HL-60 (cell line): ENCODE data around the gene MXRA7.
A peak's percentile ranks its signal among the peaks of the same experiment; 100 is the strongest.

Source experiments
- DNase-seq, 2 experiments: peaks; one replicate each; pipeline ENCODE4 v3.0.0-alpha.2; 2010 to 2020; ENCODE audit warnings: low read depth in 1 of 2, low spot score in 1 of 2
- H3K27ac ChIP-seq: fragments of 250-450 bp; sonication (Bioruptor Pico); replicated peaks from 2 replicates; pipeline ENCODE4 v1.5.1; 2020; ENCODE audit warnings: mild to moderate bottlenecking, moderate library complexity
- H3K27me3 ChIP-seq: fragments of 250-450 bp; sonication (Bioruptor Pico); 2 replicates; pipeline ENCODE4 v1.5.1; 2021; ENCODE audit warnings: mild to moderate bottlenecking, moderate library complexity; ENCODE audit not compliant: insufficient read depth, poor library complexity, severe bottlenecking
- H3K4me3 ChIP-seq: replicated peaks from 2 replicates; pipeline ENCODE4 v1.5.1; 2011; ENCODE audit warnings: mild to moderate bottlenecking, control low read depth, low read length; ENCODE audit not compliant: insufficient read depth
- GABPA ChIP-seq: IDR thresholded peaks from 2 replicates; pipeline ENCODE4 v1.6.1; 2012; ENCODE audit warnings: low read depth
- POLR2AphosphoS5 ChIP-seq: IDR thresholded peaks from 2 replicates; pipeline ENCODE4 v1.6.1; 2012; ENCODE audit warnings: low read depth
- REST ChIP-seq: IDR thresholded peaks from 2 replicates; pipeline ENCODE4 v1.6.1; 2012; ENCODE audit warnings: low read depth; ENCODE audit not compliant: insufficient replicate concordance
- SPI1 ChIP-seq: IDR thresholded peaks from 2 replicates; pipeline ENCODE4 v1.6.1; 2012; ENCODE audit warnings: low read depth, mild to moderate bottlenecking, borderline replicate concordance
- TF ChIP-seq, protein P1 (sequence below): IDR thresholded peaks from one replicate; pipeline ENCODE4 v1.5.1; 2011; ENCODE audit warnings: low read length, control low read depth, inconsistent platforms; ENCODE audit not compliant: insufficient read depth

MXRA7 gene

DNA sequence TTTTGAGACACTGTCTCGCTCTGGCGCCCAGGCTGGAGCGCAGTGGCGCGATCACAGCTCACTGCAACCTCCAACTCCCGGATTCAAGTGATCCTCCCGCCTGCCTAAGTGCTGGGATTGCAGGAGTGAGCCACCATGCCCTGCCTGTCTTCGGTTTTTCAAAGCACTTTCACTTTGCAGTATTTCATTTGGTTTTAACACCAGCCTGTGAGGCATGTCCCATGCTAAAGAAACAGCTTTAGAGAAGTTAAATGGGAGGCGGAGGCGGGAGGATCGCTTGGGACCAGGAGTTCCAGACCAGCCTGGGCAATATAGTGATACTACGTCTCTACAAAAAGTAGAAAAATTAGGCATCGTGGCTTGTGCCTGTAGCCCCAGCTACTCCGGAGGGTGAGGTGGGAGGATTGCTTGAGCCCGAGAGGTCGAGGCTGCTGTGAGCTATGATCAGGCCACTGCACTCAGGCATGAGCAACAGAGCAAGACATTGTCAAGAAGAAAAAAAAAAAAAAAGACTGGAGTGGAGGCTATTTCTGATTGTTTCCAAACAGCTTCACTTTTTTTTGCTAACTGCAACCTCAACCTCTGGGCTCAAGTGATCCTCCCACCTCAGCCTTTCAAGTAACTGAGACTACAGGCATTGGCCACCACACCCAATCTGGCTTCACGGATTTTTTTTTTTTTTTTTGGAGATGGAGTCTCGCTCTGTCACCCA lies 17.1 kb upstream of the MXRA7 start:
- Histone ChIP-seq H3K27me3 (no peaks in the 10 kb centered on the region), H3K27ac (peak overlapping the region; percentile 100), H3K4me3 (peak overlapping the region; percentile 82)
- TF ChIP-seq GABPA: no peak
- no peak for TF ChIP-seq REST
- no peak for TF ChIP-seq POLR2AphosphoS5
- TF ChIP-seq, protein P1, sequence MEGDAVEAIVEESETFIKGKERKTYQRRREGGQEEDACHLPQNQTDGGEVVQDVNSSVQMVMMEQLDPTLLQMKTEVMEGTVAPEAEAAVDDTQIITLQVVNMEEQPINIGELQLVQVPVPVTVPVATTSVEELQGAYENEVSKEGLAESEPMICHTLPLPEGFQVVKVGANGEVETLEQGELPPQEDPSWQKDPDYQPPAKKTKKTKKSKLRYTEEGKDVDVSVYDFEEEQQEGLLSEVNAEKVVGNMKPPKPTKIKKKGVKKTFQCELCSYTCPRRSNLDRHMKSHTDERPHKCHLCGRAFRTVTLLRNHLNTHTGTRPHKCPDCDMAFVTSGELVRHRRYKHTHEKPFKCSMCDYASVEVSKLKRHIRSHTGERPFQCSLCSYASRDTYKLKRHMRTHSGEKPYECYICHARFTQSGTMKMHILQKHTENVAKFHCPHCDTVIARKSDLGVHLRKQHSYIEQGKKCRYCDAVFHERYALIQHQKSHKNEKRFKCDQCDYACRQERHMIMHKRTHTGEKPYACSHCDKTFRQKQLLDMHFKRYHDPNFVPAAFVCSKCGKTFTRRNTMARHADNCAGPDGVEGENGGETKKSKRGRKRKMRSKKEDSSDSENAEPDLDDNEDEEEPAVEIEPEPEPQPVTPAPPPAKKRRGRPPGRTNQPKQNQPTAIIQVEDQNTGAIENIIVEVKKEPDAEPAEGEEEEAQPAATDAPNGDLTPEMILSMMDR: no peak
- TF ChIP-seq SPI1: no peak
- peak in 1 of 2 experiments; percentile 37 for DNase-seq

GRCh38 chr17:76726776-76727718 lies 16.3 kb upstream of the MXRA7 start, which contains the start of gene METTL23:
Gene METTL23 (plus strand): TSS chr17:76726839. CDS start chr17:76729711, 2,872 bp downstream.
- peak in 1 of 2 experiments; percentile 82 for DNase-seq
- TF ChIP-seq POLR2AphosphoS5 (peak; percentile 87), SPI1 (no peak), REST (peak; percentile 32), GABPA (peak; percentile 59; the same call in 1 of the 2 replicates)
- TF ChIP-seq, protein P1: peak; percentile 53
- no peaks in the 10 kb centered on the region for H3K27me3 ChIP-seq
- H3K27ac ChIP-seq: peak within 1 kb of the TSS; percentile 100
- peak within 1 kb of the TSS; percentile 82 for H3K4me3 ChIP-seq

GRCh38 chr17:76726231-76726775 lies 15.5 kb upstream of the MXRA7 start, which contains the start of gene JMJD6:
Gene JMJD6 (minus strand): TSS chr17:76726606. CDS start chr17:76726475, 131 bp downstream.
- Histone ChIP-seq H3K4me3 (peak within 1 kb of the TSS; percentile 82), H3K27ac (peak within 1 kb of the TSS; percentile 100), H3K27me3 (no peaks in the 10 kb centered on the region)
- DNase-seq: peak; percentile 97 to 99
- TF ChIP-seq SPI1 (no peak; the same call in 1 of the 2 replicates), REST (no peak), POLR2AphosphoS5 (no peak; the same call in 1 of the 2 replicates), GABPA (no peak)
- TF ChIP-seq, protein P1: no peak
